ENCODE measurements around the gene ITFG2. TPM values are rescaled to one million over a fixed set of nuclear protein-coding genes. Genes with fewer than 3 reads are reported as not detected.

ITFG2 gene
- total and polyA plus RNA-seq, 9 of the 15 experiments (the other 6 are each of a cell fraction or from before 2014, with no cell fraction given) = 15.0 to 22.8 (median 19.4) TPM

- FAIRE-seq (no peak), ATAC-seq (no peak), DNase-seq (ENCODE audit: extremely low read depth in 1 of 4, low spot score in 3 of 4) (no peak)
- Histone ChIP-seq H3K4me3 (no peak overlapping the region), H3K9me3 (replicated peaks; ENCODE audit: control insufficient read depth, insufficient read depth, low read depth, low read length) (no peaks in the 10 kb centered on the region), H3K4me1 (replicated peaks in 1 of 2; ENCODE audit: control insufficient read depth in 2 of 2, insufficient read depth in 2 of 2, low read length in 2 of 2) (no peaks in the 10 kb centered on the region; a peak in 1 of 5 replicates), H3K27me3 (ENCODE audit: control insufficient read depth in 2 of 2, insufficient read depth in 2 of 2, low read length in 2 of 2) (no peaks in the 10 kb centered on the region), H3K9me1 (ENCODE audit: control insufficient read depth, insufficient read depth, low read length) (no peaks in the 10 kb centered on the region), H3K79me2 (ENCODE audit: control insufficient read depth, insufficient read depth, low read length) (0 out of 3 replicates have a peak, but pooled peaks cover under 1% of the 10 kb centered on the region), H3K36me3 (ENCODE audit: control insufficient read depth, insufficient read depth, low read length) (peaks cover 76% of the 10 kb centered on the region; the same call in 2 of the 3 replicates), H3K9ac (ENCODE audit: insufficient read depth in 1 of 2, low read depth in 2 of 2, low read length in 2 of 2) (no peak overlapping the region), H4K20me1 (replicated peaks; ENCODE audit: control insufficient read depth, insufficient read depth, low read length) (no peaks in the 10 kb centered on the region), H2AFZ (ENCODE audit: low read depth, low read length) (no peak overlapping the region), H3K4me2 (ENCODE audit: insufficient read depth, low read length) (no peak overlapping the region), H3K27ac (ENCODE audit: extremely low read depth, low read depth, low read length) (no peak overlapping the region)
- BruUV-seq (replicated peaks) = no TSS peak
- in situ Hi-C loops (cut with MboI) = no loop called here
- intact Hi-C loops (cut with micrococcal nuclease) = no loop called here
- POLR2A ChIA-PET = interaction anchor here (0.8 kb wide), 2 partner anchors 8 to 145 kb away, joined by 3 read pairs; no protein-coding TSS in a partner anchor
- CTCF ChIA-PET (ENCODE audit: low intra/inter-chr PET ratio) = no interaction called here
- 70% methylated on average over 4 of the region's 7 CpGs for WGBS (ENCODE audit: insufficient coverage, low coverage, missing lambda C conversion rate)
- TF ChIP-seq CHD1 (IDR thresholded peaks at IDR 0.05; ENCODE audit: low read length) = no peak
- no peak for TF ChIP-seq ZNF316 (IDR thresholded peaks at IDR 0.05)
- TF ChIP-seq, protein P1, sequence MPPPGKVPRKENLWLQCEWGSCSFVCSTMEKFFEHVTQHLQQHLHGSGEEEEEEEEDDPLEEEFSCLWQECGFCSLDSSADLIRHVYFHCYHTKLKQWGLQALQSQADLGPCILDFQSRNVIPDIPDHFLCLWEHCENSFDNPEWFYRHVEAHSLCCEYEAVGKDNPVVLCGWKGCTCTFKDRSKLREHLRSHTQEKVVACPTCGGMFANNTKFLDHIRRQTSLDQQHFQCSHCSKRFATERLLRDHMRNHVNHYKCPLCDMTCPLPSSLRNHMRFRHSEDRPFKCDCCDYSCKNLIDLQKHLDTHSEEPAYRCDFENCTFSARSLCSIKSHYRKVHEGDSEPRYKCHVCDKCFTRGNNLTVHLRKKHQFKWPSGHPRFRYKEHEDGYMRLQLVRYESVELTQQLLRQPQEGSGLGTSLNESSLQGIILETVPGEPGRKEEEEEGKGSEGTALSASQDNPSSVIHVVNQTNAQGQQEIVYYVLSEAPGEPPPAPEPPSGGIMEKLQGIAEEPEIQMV (tag; conservative IDR thresholded peaks at IDR 0.05; ENCODE audit: low read depth) = no peak
- TF ChIP-seq KLF10 (CRISPR knock-in tag; IDR thresholded peaks at IDR 0.05) = no peak
- TF ChIP-seq DDX20 (tag; IDR thresholded peaks at IDR 0.05; ENCODE audit: low read depth) = no peak
- no peak for TF ChIP-seq SAP30 (IDR thresholded peaks at IDR 0.05; ENCODE audit: borderline replicate concordance, insufficient read depth, low read depth, low read length, poor library complexity, severe bottlenecking)
- TF ChIP-seq NR1H2 (CRISPR knock-in tag; IDR thresholded peaks at IDR 0.05) = no peak
- TF ChIP-seq OTX1 (CRISPR knock-in tag; IDR thresholded peaks at IDR 0.05) = no peak
- no peak for TF ChIP-seq ZBTB11 (CRISPR knock-in tag; IDR thresholded peaks at IDR 0.05)
- TF ChIP-seq FOXK2 (conservative IDR thresholded peaks at IDR 0.05 in 1 of 2, IDR thresholded peaks at IDR 0.05 in 1 of 2; ENCODE audit: low read depth in 2 of 2) = no peak
- TF ChIP-seq, protein P2, sequence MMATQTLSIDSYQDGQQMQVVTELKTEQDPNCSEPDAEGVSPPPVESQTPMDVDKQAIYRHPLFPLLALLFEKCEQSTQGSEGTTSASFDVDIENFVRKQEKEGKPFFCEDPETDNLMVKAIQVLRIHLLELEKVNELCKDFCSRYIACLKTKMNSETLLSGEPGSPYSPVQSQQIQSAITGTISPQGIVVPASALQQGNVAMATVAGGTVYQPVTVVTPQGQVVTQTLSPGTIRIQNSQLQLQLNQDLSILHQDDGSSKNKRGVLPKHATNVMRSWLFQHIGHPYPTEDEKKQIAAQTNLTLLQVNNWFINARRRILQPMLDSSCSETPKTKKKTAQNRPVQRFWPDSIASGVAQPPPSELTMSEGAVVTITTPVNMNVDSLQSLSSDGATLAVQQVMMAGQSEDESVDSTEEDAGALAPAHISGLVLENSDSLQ (IDR thresholded peaks at IDR 0.05) = no peak
- TF ChIP-seq FOXK1 (CRISPR knock-in tag; IDR thresholded peaks at IDR 0.05; ENCODE audit: borderline replicate concordance) = no peak
- no peak for TF ChIP-seq KHSRP (IDR thresholded peaks at IDR 0.05)
Measured at GRCh38 chr12:2803635-2804392, 8.7 kb upstream of the ITFG2 start.

Data from K562 (cell line).